HG03457 (cell line): ENCODE results near the gene FMNL3.
"Not testable (repeated sequence)": the region's sequence is repeated elsewhere in the genome, so short reads cannot be mapped to it uniquely, and the experiment has no call there.

ENCODE experiments used
- ATAC-seq: cut with Tn5 transposase; IDR thresholded peaks from one replicate; pipeline ENCODE4 v1.9.1; 2021; ENCODE audit warnings: moderate number of reproducible peaks; ENCODE audit not compliant: unreplicated experiment

FMNL3 gene

GRCh38 chr12:49605539-49605938 lies 101.7 kb downstream of the FMNL3 start, which contains the start of gene FAM186B:
FAM186B (minus strand) TSS chr12:49605639; CDS start chr12:49605477, 162 bp downstream.
- ATAC-seq = not testable (repeated sequence)

- no peak for ATAC-seq
These were observed 102.3 kb downstream of the FMNL3 start for GRCh38 chr12:49604856-49605255.

GRCh38 chr12:49603721-49604120 lies 103.5 kb downstream of the FMNL3 start:
- ATAC-seq = no peak

GRCh38 chr12:49599961-49600360 lies 107.2 kb downstream of the FMNL3 start:
- ATAC-seq = no peak

- ATAC-seq = no peak
These were observed 108.7 kb downstream of the FMNL3 start for GRCh38 chr12:49598527-49598926.

GRCh38 chr12:49588721-49589516 lies 118.3 kb downstream of the FMNL3 start:
- no peak for ATAC-seq

- no peak for ATAC-seq
These were observed 118.9 kb downstream of the FMNL3 start for GRCh38 chr12:49588281-49588680.

- ATAC-seq = no peak
These were observed 119.9 kb downstream of the FMNL3 start for GRCh38 chr12:49587174-49587908.
